KOPT-K1 (cell line): ENCODE data around the gene SCN3B.

Experiments
- H3K27ac ChIP-seq: fragments of 200-600 bp; sonication (generic); 2 replicates; pipeline ENCODE4 v1.5.1; 2016; ENCODE audit warnings: antibody characterized with exemption, mild to moderate bottlenecking, low read depth, low read length; ENCODE audit not compliant: poor library complexity, severe bottlenecking
- H3K36me3 ChIP-seq: fragments of 200-600 bp; sonication (generic); 2 replicates; pipeline ENCODE4 v1.5.1; 2017; ENCODE audit warnings: antibody characterized with exemption, mild to moderate bottlenecking, low read length, moderate library complexity; ENCODE audit not compliant: insufficient read depth
- H3K9me3 ChIP-seq: fragments of 200-600 bp; sonication (generic); 2 replicates; pipeline ENCODE4 v1.5.1; 2017; ENCODE audit warnings: antibody characterized with exemption, low read length, mild to moderate bottlenecking; ENCODE audit not compliant: insufficient read depth, poor library complexity, severe bottlenecking

The SCN3B gene

DNA sequence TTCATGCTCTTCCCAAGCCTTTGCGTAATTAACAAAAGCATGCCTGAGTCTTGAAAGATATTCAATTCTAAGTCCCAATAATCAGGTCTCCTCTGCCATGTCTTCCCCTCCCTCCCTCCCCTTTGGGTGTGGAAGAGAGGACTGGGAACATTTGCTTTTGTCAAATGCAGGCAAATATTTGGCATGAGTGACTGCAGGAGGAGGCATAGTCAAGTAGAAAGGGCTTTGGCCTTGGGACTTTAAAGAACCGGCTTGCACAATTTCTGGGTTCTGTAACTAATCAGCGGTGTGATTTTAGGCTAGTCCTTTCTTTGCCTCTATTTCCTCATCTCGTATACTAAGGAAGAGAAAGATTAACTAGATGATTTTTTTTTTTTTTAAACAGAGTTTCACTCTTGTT lies 59.5 kb downstream of the SCN3B start:
- H3K9me3 ChIP-seq, result no peaks in the 10 kb centered on the region
- H3K27ac ChIP-seq, result no peak overlapping the region
- no peaks in the 10 kb centered on the region for H3K36me3 ChIP-seq

DNA sequence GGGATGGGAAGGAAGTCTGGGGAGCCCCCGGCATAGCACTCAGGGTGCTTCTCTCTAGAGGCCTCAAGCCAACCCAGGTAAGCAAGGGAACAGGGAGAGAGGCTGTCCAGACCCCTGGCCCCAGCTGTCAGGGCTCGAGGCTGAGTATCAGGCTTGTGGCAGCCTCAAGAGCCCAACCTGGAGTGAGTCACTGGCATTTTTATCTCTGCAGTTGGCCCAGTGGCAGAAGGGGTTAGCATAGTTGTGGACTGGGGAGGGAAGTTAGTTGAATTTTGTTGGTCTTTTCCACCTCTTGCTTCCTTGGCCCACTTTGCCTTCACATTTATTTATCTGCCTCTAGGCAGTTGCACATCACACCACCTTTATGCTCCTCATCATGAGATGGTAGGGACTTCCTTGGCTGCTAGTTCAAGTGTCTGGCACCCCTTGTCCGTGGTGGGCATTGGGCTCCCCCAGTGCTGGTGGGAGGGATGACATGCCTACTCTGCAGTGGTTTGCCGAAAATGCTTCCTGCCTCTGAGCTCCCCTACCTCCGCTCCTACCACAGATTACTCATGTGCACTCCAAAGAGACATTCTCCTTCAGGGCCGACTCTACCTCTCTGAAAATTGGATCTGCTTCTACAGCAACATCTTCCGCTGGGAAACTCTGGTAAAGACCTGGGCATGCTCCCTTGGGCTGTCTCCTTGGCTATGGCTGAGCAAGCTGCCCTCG lies 60.1 kb downstream of the SCN3B start:
- Histone ChIP-seq H3K27ac (no peak overlapping the region), H3K9me3 (no peaks in the 10 kb centered on the region), H3K36me3 (no peaks in the 10 kb centered on the region)

- Histone ChIP-seq H3K36me3 (no peaks in the 10 kb centered on the region), H3K27ac (no peak overlapping the region), H3K9me3 (no peaks in the 10 kb centered on the region)
Measured at GRCh38 chr11:123593570-123593969, 60.9 kb downstream of the SCN3B start.

GRCh38 chr11:123590296-123590912 lies 64.0 kb downstream of the SCN3B start:
- Histone ChIP-seq H3K27ac (no peak overlapping the region), H3K9me3 (no peaks in the 10 kb centered on the region), H3K36me3 (no peaks in the 10 kb centered on the region)

DNA sequence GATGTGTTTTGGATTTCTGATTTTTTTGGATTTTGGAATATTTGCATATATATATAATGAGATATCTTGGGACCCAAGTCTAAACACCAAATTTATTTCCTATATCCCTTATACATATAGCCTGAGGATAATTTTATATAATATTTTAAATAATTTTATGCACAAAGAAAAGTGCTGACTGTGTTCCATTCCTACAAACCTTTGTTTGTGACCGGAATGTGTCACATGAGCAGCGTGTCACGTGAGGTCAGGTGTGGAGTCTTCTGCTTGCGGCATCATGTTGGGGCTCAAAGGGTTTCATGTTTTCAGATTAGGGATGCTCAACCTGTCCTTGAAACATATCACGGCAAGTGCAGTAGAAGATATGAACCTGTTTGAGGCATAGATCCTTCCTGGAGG lies 65.6 kb downstream of the SCN3B start:
- H3K27ac ChIP-seq, result no peak overlapping the region
- H3K9me3 ChIP-seq, result no peaks in the 10 kb centered on the region

DNA sequence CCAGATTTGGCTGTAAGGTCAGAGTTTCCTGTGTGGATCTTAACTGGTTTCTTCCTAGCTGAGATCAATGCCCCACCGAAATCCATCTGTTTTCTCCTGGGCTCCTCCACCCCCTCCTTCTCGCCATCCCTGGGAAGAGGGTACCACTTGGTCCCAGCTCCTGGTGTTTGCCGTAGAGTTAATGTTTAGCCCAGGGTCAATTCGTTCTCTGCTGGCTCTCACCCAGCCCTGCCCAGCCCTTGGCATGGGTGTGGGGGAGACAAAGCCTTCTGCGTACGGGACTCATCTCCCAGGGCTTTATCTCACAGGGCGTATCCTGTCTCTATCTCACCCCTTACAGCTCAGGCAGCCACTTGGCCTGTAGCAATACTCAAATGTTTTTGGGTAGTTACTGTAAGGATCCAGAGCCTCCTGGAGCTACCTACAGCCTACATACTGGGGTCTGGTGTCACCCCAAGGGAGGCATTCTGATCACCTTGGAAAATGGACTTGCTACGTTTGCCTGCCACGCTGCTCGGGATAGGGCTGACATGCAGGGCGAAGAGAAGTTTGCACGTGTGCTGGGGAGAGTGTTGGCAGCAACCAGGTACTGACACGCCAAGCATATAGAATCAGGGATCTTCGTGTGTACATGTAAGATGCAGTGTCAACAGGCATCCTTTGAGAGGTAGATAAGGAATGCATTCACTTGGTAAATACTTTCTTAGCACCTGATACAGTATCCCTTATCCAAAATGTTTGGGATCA lies 66.1 kb downstream of the SCN3B start:
- Histone ChIP-seq H3K27ac (no peak overlapping the region), H3K9me3 (no peaks in the 10 kb centered on the region), H3K36me3 (no peaks in the 10 kb centered on the region)

More for the DNA sequence above, 65.6 kb downstream of the SCN3B start:
- H3K36me3 ChIP-seq, result no peaks in the 10 kb centered on the region

DNA sequence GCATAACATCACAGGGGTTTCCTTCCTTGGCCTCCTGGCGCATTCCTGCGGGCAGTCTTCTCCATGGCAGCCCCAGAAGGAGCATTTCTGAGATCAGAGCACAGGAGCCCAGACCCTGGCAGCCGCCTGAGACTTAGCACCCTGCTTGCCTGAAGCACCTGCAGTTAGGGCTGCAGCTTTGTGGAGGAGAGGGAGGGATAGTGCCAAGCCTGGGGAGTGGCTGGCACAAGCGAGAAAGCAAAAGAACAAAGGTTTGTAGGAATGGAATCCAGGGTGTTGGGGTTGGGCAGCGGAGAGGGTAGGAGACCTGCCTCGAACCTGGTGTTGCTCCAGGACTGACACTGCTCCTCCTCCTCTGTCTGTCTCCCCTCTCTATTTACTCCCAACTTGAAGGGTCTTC lies 66.9 kb downstream of the SCN3B start:
- no peaks in the 10 kb centered on the region for H3K36me3 ChIP-seq
- H3K9me3 ChIP-seq, result no peaks in the 10 kb centered on the region
- no peak overlapping the region for H3K27ac ChIP-seq

- H3K36me3 ChIP-seq, result no peaks in the 10 kb centered on the region
- H3K9me3 ChIP-seq, result no peaks in the 10 kb centered on the region
- H3K27ac ChIP-seq, result no peak overlapping the region
Measured at GRCh38 chr11:123587044-123587443, 67.4 kb downstream of the SCN3B start.

DNA sequence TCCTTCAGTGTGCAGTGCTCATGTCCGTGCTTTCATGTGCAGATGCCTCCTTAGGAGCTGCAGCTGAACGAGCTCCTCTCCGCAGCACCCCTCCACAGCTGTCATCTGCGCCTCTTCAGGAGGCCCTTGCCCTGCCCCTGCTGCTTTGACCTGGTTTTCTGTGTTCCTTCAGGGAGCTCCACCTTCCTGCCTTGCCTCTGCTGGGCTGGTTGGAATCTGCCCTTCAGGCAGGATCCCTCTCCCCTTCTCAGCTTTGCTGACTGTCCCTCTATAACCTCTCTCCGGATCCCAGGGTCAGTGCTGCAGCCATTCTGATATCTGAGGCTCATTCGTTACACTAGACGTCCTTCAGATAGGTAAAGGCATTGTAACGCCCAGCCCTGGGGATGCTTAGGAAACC lies 67.9 kb downstream of the SCN3B start:
- no peaks in the 10 kb centered on the region for H3K9me3 ChIP-seq
- H3K36me3 ChIP-seq, result no peaks in the 10 kb centered on the region
- no peak overlapping the region for H3K27ac ChIP-seq

DNA sequence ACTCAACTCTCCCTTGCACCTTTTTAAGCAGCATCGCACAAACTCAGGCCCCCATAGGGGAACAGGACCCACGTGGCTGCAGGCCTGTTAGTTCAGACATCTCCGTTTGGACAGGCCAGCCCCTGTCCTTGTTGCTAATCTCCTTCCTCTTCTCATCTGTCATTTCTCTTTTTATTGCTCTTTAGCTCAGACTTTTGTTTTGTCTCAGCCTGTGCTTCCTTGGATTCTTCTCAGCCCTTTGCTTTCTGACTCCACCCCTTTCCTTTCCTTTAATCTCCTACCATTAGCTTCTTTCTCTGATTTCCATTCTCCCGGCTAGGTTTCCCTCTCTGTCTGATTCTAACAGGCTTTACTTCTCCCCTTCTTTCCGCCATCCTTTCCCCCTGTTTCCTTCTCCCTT lies 68.7 kb downstream of the SCN3B start:
- Histone ChIP-seq H3K9me3 (no peaks in the 10 kb centered on the region), H3K36me3 (no peaks in the 10 kb centered on the region)

DNA sequence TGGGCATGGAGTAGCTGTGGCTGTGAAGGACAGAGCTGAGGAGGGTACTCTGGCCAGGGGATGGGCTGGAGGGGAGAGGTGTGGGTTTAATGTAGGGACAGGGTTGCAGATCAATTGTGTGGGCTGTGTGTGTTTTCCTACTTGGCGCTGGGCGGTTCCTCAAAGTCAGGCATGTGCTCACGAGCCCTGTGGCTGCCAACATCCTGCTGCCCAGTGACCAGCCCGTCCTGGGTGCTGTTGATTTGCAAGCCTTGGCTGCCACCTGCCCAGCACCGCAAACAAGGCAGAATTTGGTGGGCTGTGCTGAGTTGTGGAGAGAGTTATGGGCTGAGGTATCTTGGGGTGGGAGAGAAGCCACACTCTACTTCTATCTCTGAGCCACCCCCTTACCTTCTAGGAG lies 69.2 kb downstream of the SCN3B start:
- H3K9me3 ChIP-seq, result no peaks in the 10 kb centered on the region
- H3K36me3 ChIP-seq, result no peaks in the 10 kb centered on the region
- no peak overlapping the region for H3K27ac ChIP-seq

More for the DNA sequence above, 68.7 kb downstream of the SCN3B start:
- H3K27ac ChIP-seq, result no peak overlapping the region

- no peaks in the 10 kb centered on the region for H3K36me3 ChIP-seq
- H3K9me3 ChIP-seq, result no peaks in the 10 kb centered on the region
- H3K27ac ChIP-seq, result no peak overlapping the region
Measured at GRCh38 chr11:123584737-123585136, 69.7 kb downstream of the SCN3B start.

DNA sequence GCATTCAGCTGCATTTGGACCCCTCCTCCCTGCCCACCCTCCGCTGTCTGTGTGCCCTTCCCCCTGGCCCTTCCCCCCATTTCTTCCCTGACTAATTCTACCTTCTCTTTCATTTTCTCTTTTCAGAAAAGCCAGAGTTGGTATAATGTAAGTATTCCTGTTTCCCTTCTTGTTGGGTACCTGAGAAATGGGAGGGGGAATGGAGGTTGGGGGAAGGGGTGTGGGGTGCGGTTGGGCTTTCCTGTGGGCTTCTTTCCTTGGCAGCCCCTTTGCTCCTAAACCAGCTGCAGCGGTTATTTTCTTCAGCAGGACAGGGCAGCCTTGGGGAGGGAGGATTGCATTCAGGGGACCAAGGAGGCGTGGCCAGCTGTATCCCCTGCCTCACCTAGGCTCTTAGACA lies 70.2 kb downstream of the SCN3B start:
- Histone ChIP-seq H3K9me3 (no peaks in the 10 kb centered on the region), H3K27ac (no peak overlapping the region), H3K36me3 (no peaks in the 10 kb centered on the region)

DNA sequence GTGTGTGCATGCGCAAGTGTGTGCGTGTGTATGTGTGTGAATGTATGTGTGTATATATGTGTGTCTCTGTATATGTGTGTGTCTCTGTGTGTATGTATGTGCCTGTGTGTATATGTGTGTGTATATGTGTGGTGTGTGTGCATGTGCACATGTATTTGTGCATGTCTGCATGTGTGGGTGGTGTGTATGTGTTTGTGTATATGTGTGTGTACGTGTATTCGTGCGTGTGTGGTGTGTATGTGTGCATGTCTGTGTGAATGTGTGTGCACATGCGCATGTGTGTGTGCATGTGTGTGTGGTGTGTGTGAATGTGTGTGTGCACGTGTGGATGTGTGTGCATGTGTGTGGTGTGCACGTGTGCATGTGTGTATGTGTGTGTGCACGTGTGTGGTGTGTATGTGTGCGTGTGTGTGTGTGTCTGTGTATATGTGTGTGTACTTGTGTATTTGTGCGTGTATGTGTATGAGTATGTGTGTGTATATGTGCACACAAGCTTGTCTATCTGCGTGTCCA lies 71.4 kb downstream of the SCN3B start:
- no peaks in the 10 kb centered on the region for H3K36me3 ChIP-seq
- no peak overlapping the region for H3K27ac ChIP-seq
- no peaks in the 10 kb centered on the region for H3K9me3 ChIP-seq

DNA sequence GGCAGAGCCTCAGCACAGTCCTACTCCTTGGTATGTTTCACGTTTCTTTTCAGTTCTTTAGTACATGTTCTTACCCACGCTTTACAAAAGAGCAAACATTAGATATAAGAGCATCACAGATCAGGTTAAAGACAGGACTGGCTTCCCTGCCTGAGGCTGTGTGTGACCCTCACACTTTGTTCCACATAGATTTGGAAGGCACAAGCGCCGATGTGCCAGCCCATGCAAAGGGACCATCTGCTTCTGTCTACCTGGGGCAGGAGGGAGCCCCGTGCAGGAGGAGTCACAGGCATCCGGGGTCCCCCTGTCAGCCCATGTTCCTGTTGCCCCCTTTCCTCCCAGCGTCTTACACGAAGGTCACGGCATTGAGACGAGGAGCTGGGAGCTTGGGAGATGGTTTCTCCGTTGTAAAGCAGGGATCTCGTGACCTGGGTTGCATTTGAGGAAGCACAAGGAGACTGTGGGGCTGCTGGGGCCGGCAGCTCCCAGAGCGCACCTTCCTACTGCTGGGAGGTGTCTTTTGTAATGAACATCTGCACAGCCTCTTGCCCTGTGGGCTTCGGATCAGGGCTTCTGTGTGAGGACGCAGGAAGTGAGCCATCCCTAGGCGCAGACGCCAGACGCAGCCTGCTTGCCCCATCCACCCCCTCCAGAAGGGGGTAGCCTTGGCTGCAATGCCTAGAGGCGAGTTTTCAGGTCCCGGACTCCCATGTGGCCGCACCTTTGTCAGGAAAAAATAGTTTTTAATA lies 72.6 kb downstream of the SCN3B start:
- H3K9me3 ChIP-seq, result no peaks in the 10 kb centered on the region
- H3K36me3 ChIP-seq, result no peaks in the 10 kb centered on the region
- no peak overlapping the region for H3K27ac ChIP-seq
